ENCODE data around the gene SENP1.

SENP1 gene

DNA sequence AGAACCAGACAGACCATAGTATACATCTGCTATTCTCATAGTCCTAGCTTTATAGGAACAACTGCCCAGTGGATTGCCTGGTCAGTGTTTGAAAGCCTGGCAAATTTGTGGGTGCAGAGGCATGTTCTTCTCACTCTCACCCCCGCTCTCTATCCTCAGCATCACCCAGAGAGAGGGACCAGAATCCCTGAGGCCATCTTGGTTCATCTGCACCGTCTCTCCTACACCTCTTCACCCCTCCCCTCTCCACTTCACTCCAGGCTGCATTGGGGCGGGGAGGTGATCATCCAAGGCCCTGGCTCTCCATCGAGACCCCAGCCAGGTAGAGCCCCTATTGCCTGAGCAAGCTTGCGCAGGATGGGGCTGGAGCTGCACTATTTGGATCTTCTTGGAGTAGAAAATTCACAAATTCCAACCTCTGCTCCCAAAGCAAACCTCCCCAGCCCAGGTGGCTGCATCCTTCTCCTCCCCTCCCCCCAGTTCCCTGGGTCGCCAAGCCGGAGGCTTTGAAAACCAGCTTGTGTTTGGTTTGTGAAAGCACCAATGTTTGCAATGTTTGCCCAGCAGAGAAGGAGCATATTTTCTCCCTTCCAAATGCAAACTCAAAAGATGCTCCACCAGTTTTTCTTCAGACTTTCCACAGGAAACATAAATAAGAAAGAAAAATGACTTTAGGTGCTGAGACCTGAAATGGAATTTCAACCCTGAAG, 83.0 kb downstream of the SENP1 start:
- Histone ChIP-seq H3K4me3 (ENCODE audit: low read length in 2 of 2) (no peak overlapping the region), H3K27ac (ENCODE audit: low read depth in 2 of 2, low read length in 2 of 2) (no peak overlapping the region), H3K4me1 (ENCODE audit: control insufficient read depth in 2 of 2, insufficient read depth in 2 of 2, low read length in 2 of 2) (peaks cover 11 to 22% of the 10 kb centered on the region in 2 donors), H3K27me3 (ENCODE audit: control insufficient read depth in 2 of 2, insufficient read depth in 2 of 2, low read length in 2 of 2) (peaks cover 0 to 2% of the 10 kb centered on the region in 2 donors), H3K9ac (ENCODE audit: low read depth in 1 of 2, low read length in 2 of 2) (no peak overlapping the region), H3K36me3 (ENCODE audit: control insufficient read depth in 2 of 2, insufficient read depth in 2 of 2, low read length in 2 of 2) (no peaks in the 10 kb centered on the region), H3K9me3 (ENCODE audit: control insufficient read depth in 2 of 2, low read length in 2 of 2) (no peaks in the 10 kb centered on the region)

DNA sequence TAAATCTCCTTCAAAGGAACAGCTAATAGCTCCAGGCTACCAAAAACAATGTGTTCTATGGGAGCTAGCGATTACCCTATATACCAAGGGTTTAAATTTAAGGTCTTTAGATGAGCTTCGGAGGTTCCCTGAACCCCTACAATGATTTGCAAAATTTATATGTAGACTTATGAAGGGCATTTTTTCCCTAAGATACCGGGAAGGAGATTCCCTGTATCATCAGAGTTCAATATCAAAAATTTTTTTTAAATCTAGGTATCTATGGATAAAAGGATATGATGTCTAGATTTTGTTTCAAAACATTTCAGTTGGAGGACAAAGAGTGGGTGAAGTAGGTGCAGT, 83.7 kb downstream of the SENP1 start:
- H3K9ac ChIP-seq (ENCODE audit: low read depth in 1 of 2, low read length in 2 of 2) = no peak overlapping the region
- H3K27me3 ChIP-seq (ENCODE audit: control insufficient read depth in 2 of 2, insufficient read depth in 2 of 2, low read length in 2 of 2) = peaks cover 0 to 2% of the 10 kb centered on the region in 2 donors
- peak overlapping the region in 1 of 2 donors; percentile 44 for H3K4me3 ChIP-seq (ENCODE audit: low read length in 2 of 2)
- no peaks in the 10 kb centered on the region for H3K36me3 ChIP-seq (ENCODE audit: control insufficient read depth in 2 of 2, insufficient read depth in 2 of 2, low read length in 2 of 2)
- no peaks in the 10 kb centered on the region for H3K9me3 ChIP-seq (ENCODE audit: control insufficient read depth in 2 of 2, low read length in 2 of 2)
- peak overlapping the region; percentile 10 to 43 for H3K27ac ChIP-seq (ENCODE audit: low read depth in 2 of 2, low read length in 2 of 2)
- H3K4me1 ChIP-seq (ENCODE audit: control insufficient read depth in 2 of 2, insufficient read depth in 2 of 2, low read length in 2 of 2) = peaks cover 11 to 18% of the 10 kb centered on the region in 2 donors

DNA sequence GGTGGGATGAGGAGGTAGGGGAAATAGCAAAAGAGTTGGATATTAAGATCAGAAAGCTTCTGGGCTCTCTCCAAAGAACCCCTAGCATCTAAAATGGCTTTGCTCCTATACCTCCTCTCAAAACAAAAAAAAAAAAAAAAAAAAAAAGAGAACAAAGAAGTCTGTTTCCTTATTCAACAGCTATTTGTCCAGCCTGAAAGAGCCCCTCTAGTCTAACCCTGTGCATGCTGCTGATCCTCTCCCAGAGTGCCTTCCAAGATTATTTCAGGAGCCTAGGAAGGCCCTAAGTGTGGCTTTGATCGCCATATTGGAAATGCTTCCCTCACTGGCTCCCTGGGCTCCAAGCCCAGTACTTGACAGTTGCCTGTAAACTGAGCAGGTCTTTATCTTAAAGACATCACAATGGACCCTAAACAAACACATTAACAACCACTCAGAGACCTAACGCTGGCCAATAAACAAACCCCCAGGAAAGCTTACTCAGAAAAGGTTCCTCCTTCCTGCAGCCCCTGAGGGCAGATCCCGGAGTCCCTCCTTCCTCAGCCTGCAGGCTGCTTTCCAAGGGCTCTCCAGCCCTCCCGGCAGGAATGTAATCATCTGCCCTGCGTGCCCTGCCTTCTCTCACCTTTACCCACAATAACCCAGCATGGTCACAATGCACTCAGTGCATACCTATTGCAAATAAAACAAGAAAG, 84.2 kb downstream of the SENP1 start:
- Histone ChIP-seq H3K4me3 (ENCODE audit: low read length in 2 of 2) (peak overlapping the region in 1 of 2 donors; percentile 44), H3K9ac (ENCODE audit: low read depth in 1 of 2, low read length in 2 of 2) (no peak overlapping the region), H3K4me1 (ENCODE audit: control insufficient read depth in 2 of 2, insufficient read depth in 2 of 2, low read length in 2 of 2) (peaks cover 11 to 18% of the 10 kb centered on the region in 2 donors), H3K9me3 (ENCODE audit: control insufficient read depth in 2 of 2, low read length in 2 of 2) (no peaks in the 10 kb centered on the region), H3K27ac (ENCODE audit: low read depth in 2 of 2, low read length in 2 of 2) (peak overlapping the region; percentile 10 to 43), H3K36me3 (ENCODE audit: control insufficient read depth in 2 of 2, insufficient read depth in 2 of 2, low read length in 2 of 2) (no peaks in the 10 kb centered on the region), H3K27me3 (ENCODE audit: control insufficient read depth in 2 of 2, insufficient read depth in 2 of 2, low read length in 2 of 2) (peaks cover 0 to 2% of the 10 kb centered on the region in 2 donors)

DNA sequence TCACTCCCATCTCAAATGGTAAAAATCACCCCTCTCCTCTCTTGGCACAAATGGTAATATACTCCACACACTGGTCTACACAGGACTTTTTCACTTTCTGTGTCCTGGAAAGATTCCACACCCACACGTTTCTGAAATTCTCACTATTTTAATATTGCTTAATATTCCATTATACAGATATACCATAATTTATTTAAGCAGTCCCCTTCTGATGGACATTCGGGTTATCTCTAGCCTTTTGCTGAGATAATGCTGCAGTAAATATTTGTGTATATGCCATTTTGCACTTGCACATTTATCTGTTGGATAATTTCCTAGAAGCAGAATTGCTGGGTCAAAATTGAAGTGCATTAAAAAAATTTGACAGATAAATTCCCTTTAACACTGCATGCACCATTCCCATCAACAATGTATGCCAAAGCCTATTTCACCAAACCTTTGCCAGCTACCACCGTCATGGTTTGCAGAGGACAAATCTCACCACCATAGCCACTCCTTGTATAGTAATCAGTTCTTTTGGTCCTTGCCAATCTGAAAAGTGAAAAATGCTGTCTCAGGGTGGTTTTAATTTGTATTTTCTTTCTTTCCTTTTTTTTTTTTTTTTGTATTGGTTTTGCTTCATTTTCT, 86.1 kb downstream of the SENP1 start:
- no peak overlapping the region for H3K9ac ChIP-seq (ENCODE audit: low read depth in 1 of 2, low read length in 2 of 2)
- peaks cover 11 to 21% of the 10 kb centered on the region in 2 donors for H3K4me1 ChIP-seq (ENCODE audit: control insufficient read depth in 2 of 2, insufficient read depth in 2 of 2, low read length in 2 of 2)
- no peaks in the 10 kb centered on the region for H3K27me3 ChIP-seq (ENCODE audit: control insufficient read depth in 2 of 2, insufficient read depth in 2 of 2, low read length in 2 of 2)
- no peak overlapping the region for H3K4me3 ChIP-seq (ENCODE audit: low read length in 2 of 2)
- no peaks in the 10 kb centered on the region for H3K9me3 ChIP-seq (ENCODE audit: control insufficient read depth in 2 of 2, low read length in 2 of 2)
- H3K36me3 ChIP-seq (ENCODE audit: control insufficient read depth in 2 of 2, insufficient read depth in 2 of 2, low read length in 2 of 2) = no peaks in the 10 kb centered on the region
- H3K27ac ChIP-seq (ENCODE audit: low read depth in 2 of 2, low read length in 2 of 2) = no peak overlapping the region

DNA sequence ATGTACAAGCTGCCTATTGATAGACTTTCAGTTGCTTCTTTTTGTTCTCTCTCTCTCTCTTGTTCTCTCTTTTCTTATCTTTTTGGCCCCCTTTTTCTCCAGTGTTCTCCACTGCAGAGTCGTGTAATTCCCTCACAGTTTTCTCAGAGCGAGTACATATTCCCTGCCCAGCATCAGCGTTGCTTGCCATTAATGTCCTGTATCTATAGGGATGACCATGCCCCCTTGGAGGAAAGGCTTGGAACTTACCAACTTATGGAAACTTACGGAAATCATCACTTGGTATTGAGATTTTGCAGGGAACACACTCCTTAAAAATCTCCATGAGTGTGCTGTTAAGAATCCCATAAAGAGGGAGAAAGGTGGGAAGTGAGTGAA, 87.3 kb downstream of the SENP1 start:
- Histone ChIP-seq H3K9me3 (ENCODE audit: control insufficient read depth in 2 of 2, low read length in 2 of 2) (no peaks in the 10 kb centered on the region), H3K27me3 (ENCODE audit: control insufficient read depth in 2 of 2, insufficient read depth in 2 of 2, low read length in 2 of 2) (no peaks in the 10 kb centered on the region), H3K27ac (ENCODE audit: low read depth in 2 of 2, low read length in 2 of 2) (no peak overlapping the region), H3K4me3 (ENCODE audit: low read length in 2 of 2) (no peak overlapping the region), H3K9ac (ENCODE audit: low read depth in 1 of 2, low read length in 2 of 2) (no peak overlapping the region), H3K4me1 (ENCODE audit: control insufficient read depth in 2 of 2, insufficient read depth in 2 of 2, low read length in 2 of 2) (peaks cover 11 to 18% of the 10 kb centered on the region in 2 donors), H3K36me3 (ENCODE audit: control insufficient read depth in 2 of 2, insufficient read depth in 2 of 2, low read length in 2 of 2) (no peaks in the 10 kb centered on the region)

DNA sequence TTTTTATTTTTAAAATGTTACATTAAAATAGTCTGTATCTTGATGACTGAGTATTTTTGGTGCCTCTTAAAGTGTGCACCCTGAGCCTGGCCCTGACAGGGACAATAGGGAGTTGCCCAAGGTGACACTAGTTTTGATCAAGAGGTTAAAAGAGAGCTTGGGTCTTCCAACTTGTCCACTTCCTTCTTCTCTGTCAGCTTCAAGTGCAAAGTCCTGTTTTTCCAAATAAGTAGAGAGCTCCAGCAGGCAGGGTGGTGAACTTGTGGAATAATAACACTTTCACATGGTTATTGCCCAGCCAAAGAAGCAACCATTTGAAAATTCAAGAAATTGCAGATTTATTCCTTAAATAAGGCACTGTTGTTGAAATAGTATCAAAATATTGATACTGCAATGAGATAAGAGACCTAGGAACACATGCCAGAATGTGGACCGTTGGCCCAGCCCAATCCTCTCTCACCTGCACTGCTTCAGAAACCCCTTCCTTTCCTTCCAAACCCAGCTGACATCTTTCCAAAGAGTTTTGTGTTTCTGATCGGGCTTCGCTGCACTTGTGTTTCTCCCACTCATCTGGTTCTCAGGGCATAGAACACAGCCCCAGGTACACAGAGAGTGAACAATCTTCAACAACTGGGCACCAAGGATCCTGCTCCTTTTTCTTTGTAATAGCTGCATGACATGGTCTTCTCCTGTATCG, 87.8 kb downstream of the SENP1 start:
- no peaks in the 10 kb centered on the region for H3K27me3 ChIP-seq (ENCODE audit: control insufficient read depth in 2 of 2, insufficient read depth in 2 of 2, low read length in 2 of 2)
- no peak overlapping the region for H3K4me3 ChIP-seq (ENCODE audit: low read length in 2 of 2)
- peaks cover 9 to 14% of the 10 kb centered on the region in 2 donors for H3K4me1 ChIP-seq (ENCODE audit: control insufficient read depth in 2 of 2, insufficient read depth in 2 of 2, low read length in 2 of 2)
- no peak overlapping the region for H3K27ac ChIP-seq (ENCODE audit: low read depth in 2 of 2, low read length in 2 of 2)
- no peaks in the 10 kb centered on the region for H3K9me3 ChIP-seq (ENCODE audit: control insufficient read depth in 2 of 2, low read length in 2 of 2)
- H3K36me3 ChIP-seq (ENCODE audit: control insufficient read depth in 2 of 2, insufficient read depth in 2 of 2, low read length in 2 of 2) = no peaks in the 10 kb centered on the region
- no peak overlapping the region for H3K9ac ChIP-seq (ENCODE audit: low read depth in 1 of 2, low read length in 2 of 2)

DNA sequence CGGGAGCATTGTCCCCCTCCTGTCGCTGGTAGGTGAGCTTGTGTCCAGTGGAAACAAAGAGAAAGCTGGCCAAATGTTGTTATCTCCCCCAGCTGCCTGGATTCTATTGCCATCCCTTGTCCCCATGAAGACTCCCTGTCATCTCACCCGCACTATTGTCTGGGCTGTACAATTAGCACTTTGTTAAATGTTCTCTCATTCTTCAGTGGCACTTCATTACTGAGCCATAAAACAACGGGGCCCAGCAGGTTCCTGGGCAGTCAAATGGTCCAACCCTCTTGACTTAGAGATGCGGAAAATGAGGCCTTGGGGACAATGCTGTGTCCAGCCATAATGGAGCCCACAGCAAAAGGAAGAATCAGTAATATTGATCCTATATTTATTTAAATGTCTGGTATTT, 88.4 kb downstream of the SENP1 start:
- Histone ChIP-seq H3K4me3 (ENCODE audit: low read length in 2 of 2) (no peak overlapping the region), H3K4me1 (ENCODE audit: control insufficient read depth in 2 of 2, insufficient read depth in 2 of 2, low read length in 2 of 2) (peaks cover 7 to 10% of the 10 kb centered on the region in 2 donors), H3K27ac (ENCODE audit: low read depth in 2 of 2, low read length in 2 of 2) (no peak overlapping the region), H3K9me3 (ENCODE audit: control insufficient read depth in 2 of 2, low read length in 2 of 2) (no peaks in the 10 kb centered on the region), H3K27me3 (ENCODE audit: control insufficient read depth in 2 of 2, insufficient read depth in 2 of 2, low read length in 2 of 2) (no peaks in the 10 kb centered on the region), H3K36me3 (ENCODE audit: control insufficient read depth in 2 of 2, insufficient read depth in 2 of 2, low read length in 2 of 2) (no peaks in the 10 kb centered on the region), H3K9ac (ENCODE audit: low read depth in 1 of 2, low read length in 2 of 2) (no peak overlapping the region)

DNA sequence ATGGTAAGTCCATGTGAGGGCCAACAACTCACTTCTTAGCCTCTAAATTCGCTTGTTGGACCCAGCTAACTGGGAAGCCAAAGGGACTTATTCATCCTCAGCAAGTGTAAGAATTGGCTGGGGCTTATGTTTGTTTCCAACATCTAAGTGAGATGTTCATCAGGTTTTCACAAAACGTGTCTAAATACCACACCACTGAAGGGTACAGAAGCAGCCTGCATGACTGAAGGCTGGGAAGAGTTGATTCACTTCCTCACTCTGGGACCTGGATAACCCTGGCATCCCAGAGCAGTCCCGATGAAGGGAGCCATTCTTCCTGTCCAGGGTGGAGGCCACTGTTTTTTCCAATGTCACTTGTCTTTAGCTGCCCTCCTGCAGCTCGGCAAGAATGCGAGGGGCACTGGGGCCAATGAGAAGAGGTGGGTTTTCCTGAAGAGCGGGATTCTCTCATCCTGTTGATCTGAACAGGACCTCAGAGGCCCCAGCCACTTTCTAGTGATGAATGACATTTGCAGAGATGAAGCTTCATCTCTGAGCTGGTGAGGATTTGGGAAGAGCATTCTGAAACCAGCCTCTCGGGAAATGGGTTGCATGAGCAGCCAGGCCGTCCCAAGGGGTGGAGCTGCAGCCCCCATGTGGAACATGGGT, 89.4 kb downstream of the SENP1 start:
- no peak overlapping the region for H3K27ac ChIP-seq (ENCODE audit: low read depth in 2 of 2, low read length in 2 of 2)
- no peaks in the 10 kb centered on the region for H3K9me3 ChIP-seq (ENCODE audit: control insufficient read depth in 2 of 2, low read length in 2 of 2)
- no peaks in the 10 kb centered on the region for H3K36me3 ChIP-seq (ENCODE audit: control insufficient read depth in 2 of 2, insufficient read depth in 2 of 2, low read length in 2 of 2)
- peaks cover 1 to 10% of the 10 kb centered on the region in 2 donors for H3K4me1 ChIP-seq (ENCODE audit: control insufficient read depth in 2 of 2, insufficient read depth in 2 of 2, low read length in 2 of 2)
- no peak overlapping the region for H3K4me3 ChIP-seq (ENCODE audit: low read length in 2 of 2)
- no peak overlapping the region for H3K9ac ChIP-seq (ENCODE audit: low read depth in 1 of 2, low read length in 2 of 2)
- no peaks in the 10 kb centered on the region for H3K27me3 ChIP-seq (ENCODE audit: control insufficient read depth in 2 of 2, insufficient read depth in 2 of 2, low read length in 2 of 2)

DNA sequence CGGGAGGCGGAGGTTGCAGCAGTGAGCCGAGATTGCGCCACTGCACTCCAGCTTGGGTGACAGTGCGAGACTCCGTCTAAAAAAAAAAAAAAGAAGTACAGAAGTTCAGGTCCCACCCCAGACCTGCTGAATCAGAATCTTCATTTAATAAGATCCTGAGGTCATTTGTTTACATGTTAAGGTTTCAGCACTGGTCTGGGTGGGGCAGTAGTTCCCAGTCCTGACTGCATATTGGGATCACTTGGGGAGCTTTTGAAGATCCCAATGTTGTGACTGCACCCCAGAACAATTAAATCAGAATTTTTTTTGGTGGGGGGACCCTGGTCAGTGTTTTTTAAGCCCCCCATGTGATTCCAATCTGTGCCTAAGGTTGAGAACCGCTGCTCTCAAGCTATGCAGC, 89.9 kb downstream of the SENP1 start:
- Histone ChIP-seq H3K4me1 (ENCODE audit: control insufficient read depth in 2 of 2, insufficient read depth in 2 of 2, low read length in 2 of 2) (peaks cover 0 to 7% of the 10 kb centered on the region in 2 donors), H3K36me3 (ENCODE audit: control insufficient read depth in 2 of 2, insufficient read depth in 2 of 2, low read length in 2 of 2) (no peaks in the 10 kb centered on the region), H3K9me3 (ENCODE audit: control insufficient read depth in 2 of 2, low read length in 2 of 2) (no peaks in the 10 kb centered on the region), H3K27ac (ENCODE audit: low read depth in 2 of 2, low read length in 2 of 2) (no peak overlapping the region), H3K4me3 (ENCODE audit: low read length in 2 of 2) (no peak overlapping the region), H3K9ac (ENCODE audit: low read depth in 1 of 2, low read length in 2 of 2) (no peak overlapping the region), H3K27me3 (ENCODE audit: control insufficient read depth in 2 of 2, insufficient read depth in 2 of 2, low read length in 2 of 2) (no peaks in the 10 kb centered on the region)

Data from mucosa of rectum (tissue), 2 donors.